ENCODE results near the gene HEYL.

Gene HEYL

GRCh38 chr1:39633422-39633821, 6.0 kb downstream of the HEYL start:
- Histone ChIP-seq H4K12ac (ENCODE audit: low read depth, low read length) (no peak overlapping the region), H3K23ac (ENCODE audit: low read length) (no peak overlapping the region), H3K36me3 (ENCODE audit: control insufficient read depth in 1 of 2, insufficient read depth in 2 of 2, low read length in 2 of 2) (no peaks in the 10 kb centered on the region), H3K79me2 (ENCODE audit: control insufficient read depth, insufficient read depth, low read length, poor library complexity) (no peaks in the 10 kb centered on the region), H3K9ac (ENCODE audit: low read length) (no peak overlapping the region), H3K79me1 (ENCODE audit: low read length) (no peaks in the 10 kb centered on the region), H2AFZ (ENCODE audit: insufficient read depth, low read length, poor library complexity) (no peak overlapping the region), H4K8ac (ENCODE audit: low read depth, low read length) (no peak overlapping the region), H3K4me3 (ENCODE audit: low read depth, low read length) (no peak overlapping the region), H3K18ac (ENCODE audit: low read length) (no peak overlapping the region), H3K14ac (ENCODE audit: low read length) (no peak overlapping the region), H2AK5ac (ENCODE audit: low read length) (no peak overlapping the region), H3K4ac (ENCODE audit: low read depth, low read length) (no peak overlapping the region), H3K27ac (ENCODE audit: low read depth, low read length) (no peak overlapping the region), H3K4me2 (ENCODE audit: low read length) (peak overlapping the region; percentile 24), H2BK120ac (ENCODE audit: insufficient read depth, low read length, poor library complexity) (no peak overlapping the region), H3K4me1 (ENCODE audit: control insufficient read depth in 1 of 2, insufficient read depth in 2 of 2, low read length in 2 of 2) (peaks cover 6 to 7% of the 10 kb centered on the region in 2 experiments), H2BK12ac (ENCODE audit: low read length) (no peak overlapping the region), H2BK5ac (ENCODE audit: low read depth, low read length, poor library complexity) (no peak overlapping the region), H3K27me3 (ENCODE audit: insufficient read depth, low read length) (peaks cover 31% of the 10 kb centered on the region), H3K9me3 (ENCODE audit: insufficient read depth, low read depth, low read length) (peaks cover 9% of the 10 kb centered on the region), H4K91ac (ENCODE audit: low read depth, low read length) (no peak overlapping the region)
- no CpG with 5 or more reads among the region's 3 CpGs for WGBS (ENCODE audit: extremely low coverage, insufficient coverage, insufficient read length)
- no peak for DNase-seq

GRCh38 chr1:39632682-39633417, 6.6 kb downstream of the HEYL start:
- H3K14ac ChIP-seq (ENCODE audit: low read length), result no peak overlapping the region
- H4K91ac ChIP-seq (ENCODE audit: low read depth, low read length), result no peak overlapping the region

GRCh38 chr1:39632323-39632681, 7.1 kb downstream of the HEYL start:
- Histone ChIP-seq H3K36me3 (ENCODE audit: control insufficient read depth in 1 of 2, insufficient read depth in 2 of 2, low read length in 2 of 2) (no peaks in the 10 kb centered on the region), H3K14ac (ENCODE audit: low read length) (no peak overlapping the region), H2AK5ac (ENCODE audit: low read length) (no peak overlapping the region), H3K4me1 (ENCODE audit: control insufficient read depth in 1 of 2, insufficient read depth in 2 of 2, low read length in 2 of 2) (peaks cover 6 to 7% of the 10 kb centered on the region in 2 experiments), H4K8ac (ENCODE audit: low read depth, low read length) (no peak overlapping the region), H3K4me3 (ENCODE audit: low read depth, low read length) (no peak overlapping the region), H2AFZ (ENCODE audit: insufficient read depth, low read length, poor library complexity) (no peak overlapping the region), H3K27me3 (ENCODE audit: insufficient read depth, low read length) (peaks cover 25% of the 10 kb centered on the region), H3K9ac (ENCODE audit: low read length) (no peak overlapping the region), H3K9me3 (ENCODE audit: insufficient read depth, low read depth, low read length) (peaks cover 9% of the 10 kb centered on the region), H2BK12ac (ENCODE audit: low read length) (no peak overlapping the region), H3K27ac (ENCODE audit: low read depth, low read length) (no peak overlapping the region), H3K23ac (ENCODE audit: low read length) (no peak overlapping the region), H3K18ac (ENCODE audit: low read length) (no peak overlapping the region), H3K79me1 (ENCODE audit: low read length) (no peaks in the 10 kb centered on the region), H2BK5ac (ENCODE audit: low read depth, low read length, poor library complexity) (no peak overlapping the region), H3K4me2 (ENCODE audit: low read length) (no peak overlapping the region), H4K12ac (ENCODE audit: low read depth, low read length) (no peak overlapping the region), H4K91ac (ENCODE audit: low read depth, low read length) (no peak overlapping the region), H2BK120ac (ENCODE audit: insufficient read depth, low read length, poor library complexity) (no peak overlapping the region), H3K4ac (ENCODE audit: low read depth, low read length) (no peak overlapping the region), H3K79me2 (ENCODE audit: control insufficient read depth, insufficient read depth, low read length, poor library complexity) (no peaks in the 10 kb centered on the region)
- DNase-seq, result no peak
- no CpG with 5 or more reads among the region's 5 CpGs for WGBS (ENCODE audit: extremely low coverage, insufficient coverage, insufficient read length)

More at GRCh38 chr1:39632682-39633417, 6.6 kb downstream of the HEYL start:
- DNase-seq, result peak in 1 of 2 donors; percentile 41
- H3K79me2 ChIP-seq (ENCODE audit: control insufficient read depth, insufficient read depth, low read length, poor library complexity), result no peaks in the 10 kb centered on the region
- no peak overlapping the region for H3K9ac ChIP-seq (ENCODE audit: low read length)
- no peak overlapping the region for H4K8ac ChIP-seq (ENCODE audit: low read depth, low read length)
- no peaks in the 10 kb centered on the region for H3K79me1 ChIP-seq (ENCODE audit: low read length)
- no peak overlapping the region for H2BK12ac ChIP-seq (ENCODE audit: low read length)
- peaks cover 9% of the 10 kb centered on the region for H3K9me3 ChIP-seq (ENCODE audit: insufficient read depth, low read depth, low read length)
- peaks cover 6 to 7% of the 10 kb centered on the region in 2 experiments for H3K4me1 ChIP-seq (ENCODE audit: control insufficient read depth in 1 of 2, insufficient read depth in 2 of 2, low read length in 2 of 2)
- WGBS (ENCODE audit: extremely low coverage, insufficient coverage, insufficient read length), result no CpG with 5 or more reads among the region's 61 CpGs
- no peak overlapping the region for H2AFZ ChIP-seq (ENCODE audit: insufficient read depth, low read length, poor library complexity)
- no peak overlapping the region for H4K12ac ChIP-seq (ENCODE audit: low read depth, low read length)
- H2BK5ac ChIP-seq (ENCODE audit: low read depth, low read length, poor library complexity), result no peak overlapping the region
- no peak overlapping the region for H3K4me3 ChIP-seq (ENCODE audit: low read depth, low read length)
- H3K27ac ChIP-seq (ENCODE audit: low read depth, low read length), result no peak overlapping the region
- no peak overlapping the region for H3K23ac ChIP-seq (ENCODE audit: low read length)
- H3K4ac ChIP-seq (ENCODE audit: low read depth, low read length), result no peak overlapping the region
- no peaks in the 10 kb centered on the region for H3K36me3 ChIP-seq (ENCODE audit: control insufficient read depth in 1 of 2, insufficient read depth in 2 of 2, low read length in 2 of 2)
- peaks cover 26% of the 10 kb centered on the region for H3K27me3 ChIP-seq (ENCODE audit: insufficient read depth, low read length)
- H2AK5ac ChIP-seq (ENCODE audit: low read length), result no peak overlapping the region
- peak overlapping the region; percentile 24 for H3K4me2 ChIP-seq (ENCODE audit: low read length)
- H3K18ac ChIP-seq (ENCODE audit: low read length), result no peak overlapping the region
- H2BK120ac ChIP-seq (ENCODE audit: insufficient read depth, low read length, poor library complexity), result peak overlapping the region; percentile 48

GRCh38 chr1:39631361-39632322, 7.8 kb downstream of the HEYL start:
- H4K91ac ChIP-seq (ENCODE audit: low read depth, low read length), result no peak overlapping the region
- H2AFZ ChIP-seq (ENCODE audit: insufficient read depth, low read length, poor library complexity), result no peak overlapping the region
- H3K23ac ChIP-seq (ENCODE audit: low read length), result no peak overlapping the region
- no peak overlapping the region for H3K4me3 ChIP-seq (ENCODE audit: low read depth, low read length)
- no peaks in the 10 kb centered on the region for H3K79me2 ChIP-seq (ENCODE audit: control insufficient read depth, insufficient read depth, low read length, poor library complexity)
- no peak overlapping the region for H3K27ac ChIP-seq (ENCODE audit: low read depth, low read length)
- H3K27me3 ChIP-seq (ENCODE audit: insufficient read depth, low read length), result peaks cover 23% of the 10 kb centered on the region
- no peaks in the 10 kb centered on the region for H3K79me1 ChIP-seq (ENCODE audit: low read length)
- H3K18ac ChIP-seq (ENCODE audit: low read length), result no peak overlapping the region
- no peak overlapping the region for H3K4ac ChIP-seq (ENCODE audit: low read depth, low read length)
- DNase-seq, result peak; percentile 61 to 74
- no peak overlapping the region for H3K9ac ChIP-seq (ENCODE audit: low read length)
- no peak overlapping the region for H4K8ac ChIP-seq (ENCODE audit: low read depth, low read length)
- no peak overlapping the region for H2AK5ac ChIP-seq (ENCODE audit: low read length)
- H3K14ac ChIP-seq (ENCODE audit: low read length), result no peak overlapping the region
- H3K4me1 ChIP-seq (ENCODE audit: control insufficient read depth in 1 of 2, insufficient read depth in 2 of 2, low read length in 2 of 2), result peaks cover 6 to 7% of the 10 kb centered on the region in 2 experiments
- peaks cover 9% of the 10 kb centered on the region for H3K9me3 ChIP-seq (ENCODE audit: insufficient read depth, low read depth, low read length)
- no peak overlapping the region for H2BK120ac ChIP-seq (ENCODE audit: insufficient read depth, low read length, poor library complexity)
- H3K4me2 ChIP-seq (ENCODE audit: low read length), result no peak overlapping the region
- no CpG with 5 or more reads among the region's 16 CpGs for WGBS (ENCODE audit: extremely low coverage, insufficient coverage, insufficient read length)
- no peak overlapping the region for H2BK5ac ChIP-seq (ENCODE audit: low read depth, low read length, poor library complexity)
- H3K36me3 ChIP-seq (ENCODE audit: control insufficient read depth in 1 of 2, insufficient read depth in 2 of 2, low read length in 2 of 2), result no peaks in the 10 kb centered on the region
- H2BK12ac ChIP-seq (ENCODE audit: low read length), result no peak overlapping the region
- no peak overlapping the region for H4K12ac ChIP-seq (ENCODE audit: low read depth, low read length)

Measured in trophoblast cell (in vitro differentiated cells and primary cell).